Measurements from ENCODE around the gene AFF1. TPM values are rescaled to one million over a fixed set of nuclear protein-coding genes. Genes with fewer than 3 reads are reported as not detected.

AFF1 gene
- polyA plus RNA-seq, 3 donors = 43.7 to 61.5 (median 51.0) TPM

- no peak for DNase-seq (ENCODE audit: extremely low read depth in 1 of 11, low read depth in 9 of 11, low spot score in 4 of 11)
Measured at GRCh38 chr4:86942185-86942666, 7.4 kb downstream of the AFF1 start.

GRCh38 chr4:86944964-86945781, 10.4 kb downstream of the AFF1 start:
- no peak for DNase-seq (ENCODE audit: extremely low read depth in 1 of 11, low read depth in 9 of 11, low spot score in 4 of 11)

- no peak for DNase-seq (ENCODE audit: extremely low read depth in 1 of 11, low read depth in 9 of 11, low spot score in 4 of 11)
Measured at GRCh38 chr4:86946868-86947500, 12.2 kb downstream of the AFF1 start.

GRCh38 chr4:86947501-86948120, 12.8 kb downstream of the AFF1 start:
- DNase-seq (ENCODE audit: extremely low read depth in 1 of 11, low read depth in 9 of 11, low spot score in 4 of 11) = no peak

- no peak for DNase-seq (ENCODE audit: extremely low read depth in 1 of 11, low read depth in 9 of 11, low spot score in 4 of 11)
Measured at GRCh38 chr4:86948276-86948675, 13.5 kb downstream of the AFF1 start.

- DNase-seq (ENCODE audit: extremely low read depth in 1 of 11, low read depth in 9 of 11, low spot score in 4 of 11) = no peak
Measured at GRCh38 chr4:86950831-86951525, 16.2 kb downstream of the AFF1 start.

GRCh38 chr4:86955888-86956451, 21.2 kb downstream of the AFF1 start:
- no peak for DNase-seq (ENCODE audit: extremely low read depth in 1 of 11, low read depth in 9 of 11, low spot score in 4 of 11)

- DNase-seq (ENCODE audit: extremely low read depth in 1 of 11, low read depth in 9 of 11, low spot score in 4 of 11) = no peak
Measured at GRCh38 chr4:86957215-86957614, 22.4 kb downstream of the AFF1 start.

- no peak for DNase-seq (ENCODE audit: extremely low read depth in 1 of 11, low read depth in 9 of 11, low spot score in 4 of 11)
Measured at GRCh38 chr4:86959588-86960500, 25.0 kb downstream of the AFF1 start.

- no peak for DNase-seq (ENCODE audit: extremely low read depth in 1 of 11, low read depth in 9 of 11, low spot score in 4 of 11)
Measured at GRCh38 chr4:86960557-86960961, 25.7 kb downstream of the AFF1 start.

- DNase-seq (ENCODE audit: extremely low read depth in 1 of 11, low read depth in 9 of 11, low spot score in 4 of 11) = no peak
Measured at GRCh38 chr4:86961116-86961515, 26.3 kb downstream of the AFF1 start.

GRCh38 chr4:86961605-86962295, 26.9 kb downstream of the AFF1 start:
- peak in 3 of 11 donors; percentile 46 to 62 (median 54) for DNase-seq (ENCODE audit: extremely low read depth in 1 of 11, low read depth in 9 of 11, low spot score in 4 of 11)

- no peak for DNase-seq (ENCODE audit: extremely low read depth in 1 of 11, low read depth in 9 of 11, low spot score in 4 of 11)
Measured at GRCh38 chr4:86963697-86964096, 28.9 kb downstream of the AFF1 start.

GRCh38 chr4:86965019-86965976, 30.5 kb downstream of the AFF1 start:
- no peak for DNase-seq (ENCODE audit: extremely low read depth in 1 of 11, low read depth in 9 of 11, low spot score in 4 of 11)

- no peak for DNase-seq (ENCODE audit: extremely low read depth in 1 of 11, low read depth in 9 of 11, low spot score in 4 of 11)
Measured at GRCh38 chr4:86967073-86967472, 32.3 kb downstream of the AFF1 start.

- no peak for DNase-seq (ENCODE audit: extremely low read depth in 1 of 11, low read depth in 9 of 11, low spot score in 4 of 11)
Measured at GRCh38 chr4:86967798-86968197, 33.0 kb downstream of the AFF1 start.

Measured in renal cortex interstitium (tissue), 11 donors.